Skin of body (tissue), 2 donors: ENCODE results near the gene ZSWIM8. TPM values are rescaled to one million over a fixed set of nuclear protein-coding genes. Genes with fewer than 3 reads are reported as not detected.
"Not testable (repeated sequence)": the region's sequence is repeated elsewhere in the genome, so short reads cannot be mapped to it uniquely, and the experiment has no call there.

Experiments
- DNase-seq: peaks from one replicate; lab custom pipeline; 2025; lab: John Stamatoyannopoulos, UW
- total RNA-seq: library from RNA; depleted of rRNA; stranded (reverse); fragments of >200 nt; gene quantifications from one replicate; pipeline ENCODE4 v1.2.3, GENCODE V29; 2014

The ZSWIM8 gene
- total RNA-seq, 1 donor from 2014 or later, result 48.4 TPM

- peak; percentile 70 for DNase-seq
Measured at GRCh38 chr10:73772281-73773151, 12.9 kb upstream of the ZSWIM8 start.

- DNase-seq, result no peak
Measured at GRCh38 chr10:73773152-73773879, 12.1 kb upstream of the ZSWIM8 start.

- DNase-seq, result no peak
Measured at GRCh38 chr10:73774637-73775036, 10.8 kb upstream of the ZSWIM8 start.

- no peak for DNase-seq
Measured at GRCh38 chr10:73779018-73779417, 6.4 kb upstream of the ZSWIM8 start.

GRCh38 chr10:73779539-73780197 is 5.7 kb upstream of the ZSWIM8 start:
- no peak for DNase-seq

GRCh38 chr10:73780301-73780700 is 5.1 kb upstream of the ZSWIM8 start:
- DNase-seq, result no peak

GRCh38 chr10:73780966-73781365 is 4.4 kb upstream of the ZSWIM8 start:
- no peak for DNase-seq

- DNase-seq, result no peak
Measured at GRCh38 chr10:73781548-73781878, 3.9 kb upstream of the ZSWIM8 start.

GRCh38 chr10:73781879-73782748 is 3.3 kb upstream of the ZSWIM8 start, which contains the start of gene CHCHD1:
Gene CHCHD1 (plus strand): TSS chr10:73782048. CDS start chr10:73782076, 28 bp downstream.
- DNase-seq, result peak; percentile 85

- DNase-seq, result no peak
Measured at GRCh38 chr10:73782749-73783085, 2.7 kb upstream of the ZSWIM8 start.

- no peak for DNase-seq
Measured at GRCh38 chr10:73785721-73786511, 510 bp downstream of the ZSWIM8 start.

- DNase-seq, result no peak
Measured at GRCh38 chr10:73786512-73786885, 1.1 kb downstream of the ZSWIM8 start.

- not testable (repeated sequence) for DNase-seq
Measured at GRCh38 chr10:73787031-73787800, 1.8 kb downstream of the ZSWIM8 start.

GRCh38 chr10:73788864-73789658 is 3.7 kb downstream of the ZSWIM8 start:
- DNase-seq, result no peak

- DNase-seq, result no peak
Measured at GRCh38 chr10:73789659-73790055, 4.3 kb downstream of the ZSWIM8 start.

- no peak for DNase-seq
Measured at GRCh38 chr10:73790886-73791625, 5.7 kb downstream of the ZSWIM8 start.

- DNase-seq, result no peak
Measured at GRCh38 chr10:73791871-73792400, 6.5 kb downstream of the ZSWIM8 start.

- DNase-seq, result no peak
Measured at GRCh38 chr10:73793456-73793855, 8.1 kb downstream of the ZSWIM8 start.
